Type B pancreatic cell (in vitro differentiated cells): ENCODE measurements around the gene RIT2. TPM values are rescaled to one million over a fixed set of nuclear protein-coding genes. Genes with fewer than 3 reads are reported as not detected.

Experiments
- DNase-seq: peaks from one replicate; pipeline ENCODE4 v3.0.0; 2021; ENCODE audit warnings: mixed read lengths; ENCODE audit not compliant: unreplicated experiment; ENCODE audit errors: extremely low spot score
- H3K27ac Mint-ChIP-seq: 2 replicates; pipeline ENCODE4 v1.8.0; 2021; ENCODE audit warnings: mild to moderate bottlenecking, mixed read lengths
- H3K27me3 Mint-ChIP-seq: 2 replicates; pipeline ENCODE4 v1.8.0; 2021; ENCODE audit warnings: mixed read lengths
- H3K36me3 Mint-ChIP-seq: 2 replicates; pipeline ENCODE4 v1.8.0; 2021; ENCODE audit warnings: mixed read lengths
- H3K4me1 Mint-ChIP-seq: one replicate; pipeline ENCODE4 v1.8.0; 2021; ENCODE audit warnings: mixed read lengths; ENCODE audit not compliant: unreplicated experiment
- H3K4me3 Mint-ChIP-seq: 2 replicates; pipeline ENCODE4 v1.8.0; 2021; ENCODE audit warnings: mild to moderate bottlenecking, mixed read lengths
- H3K9me3 Mint-ChIP-seq: 2 replicates; pipeline ENCODE4 v1.8.0; 2021; ENCODE audit warnings: mixed read lengths
- CTCF ChIP-seq: fragments of 200-600 bp; sonication (generic); conservative IDR thresholded peaks from 2 replicates; pipeline ENCODE4 v1.5.0; 2021; ENCODE audit warnings: antibody characterized with exemption, mild to moderate bottlenecking
- total RNA-seq: library from RNA; stranded (reverse); gene quantifications from 2 replicates; pipeline ENCODE4 v1.2.1, GENCODE V29; 2021; ENCODE audit warnings: low replicate concordance

RIT2 gene
- total RNA-seq, 1 donor from 2014 or later: not detected

- no peak for DNase-seq
- Mint-ChIP-seq H3K27ac (no peak overlapping the region), H3K4me1 (no peaks in the 10 kb centered on the region), H3K4me3 (no peak overlapping the region), H3K9me3 (no peaks in the 10 kb centered on the region), H3K27me3 (no peaks in the 10 kb centered on the region), H3K36me3 (no peaks in the 10 kb centered on the region)
- no peak for TF ChIP-seq CTCF
Measured at GRCh38 chr18:43022874-43023273, 92.6 kb downstream of the RIT2 start.

DNA sequence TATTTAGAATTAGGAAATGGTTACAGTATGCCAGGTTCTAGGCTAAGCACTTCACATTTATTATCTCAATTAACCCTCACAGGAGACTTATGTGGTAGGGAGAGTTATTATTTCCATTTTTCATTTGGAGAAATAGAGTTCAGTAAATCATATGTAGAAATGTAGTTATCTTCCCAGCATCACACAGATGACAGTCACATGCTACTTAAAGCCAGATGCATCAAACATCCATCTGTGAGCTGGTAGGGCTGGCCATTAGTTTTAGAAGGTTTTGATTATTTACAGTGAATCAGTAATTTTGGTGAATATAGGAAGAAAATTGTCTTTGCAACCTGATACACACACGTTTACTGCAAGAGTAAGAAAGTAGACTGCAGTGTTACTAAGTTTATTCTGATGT, 97.9 kb downstream of the RIT2 start:
- H3K27me3 Mint-ChIP-seq: no peaks in the 10 kb centered on the region
- H3K4me3 Mint-ChIP-seq: no peak overlapping the region
- no peaks in the 10 kb centered on the region for H3K36me3 Mint-ChIP-seq
- H3K4me1 Mint-ChIP-seq: no peaks in the 10 kb centered on the region
- no peak for DNase-seq
- no peak for TF ChIP-seq CTCF
- no peaks in the 10 kb centered on the region for H3K9me3 Mint-ChIP-seq
- H3K27ac Mint-ChIP-seq: no peak overlapping the region

- Mint-ChIP-seq H3K27me3 (no peaks in the 10 kb centered on the region), H3K4me1 (no peaks in the 10 kb centered on the region), H3K9me3 (no peaks in the 10 kb centered on the region), H3K27ac (no peak overlapping the region), H3K4me3 (no peak overlapping the region), H3K36me3 (no peaks in the 10 kb centered on the region)
- TF ChIP-seq CTCF: no peak
- DNase-seq: no peak
Measured at GRCh38 chr18:43013486-43013885, 102.0 kb downstream of the RIT2 start.

DNA sequence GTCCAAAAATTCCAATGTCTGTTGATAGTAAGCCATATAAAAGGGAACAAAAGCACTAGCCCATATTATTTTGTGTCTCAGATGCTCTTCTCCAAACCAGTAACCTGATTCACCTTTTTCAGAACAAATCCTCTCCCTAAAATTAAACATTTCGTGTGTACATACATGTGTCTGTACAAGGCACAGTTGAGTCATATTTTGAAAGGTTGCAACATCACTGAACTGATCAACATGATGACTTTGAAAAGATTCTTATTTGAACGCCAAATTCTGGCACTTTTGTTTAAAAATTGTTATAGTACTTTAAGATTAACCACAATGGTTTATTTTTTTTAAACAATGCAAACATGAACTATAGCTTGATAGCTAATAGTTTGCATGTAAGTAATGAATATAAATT, 102.5 kb downstream of the RIT2 start:
- Mint-ChIP-seq H3K4me1 (no peaks in the 10 kb centered on the region), H3K4me3 (no peak overlapping the region), H3K27ac (no peak overlapping the region), H3K9me3 (no peaks in the 10 kb centered on the region), H3K36me3 (no peaks in the 10 kb centered on the region), H3K27me3 (no peaks in the 10 kb centered on the region)
- TF ChIP-seq CTCF: no peak
- DNase-seq: no peak

DNA sequence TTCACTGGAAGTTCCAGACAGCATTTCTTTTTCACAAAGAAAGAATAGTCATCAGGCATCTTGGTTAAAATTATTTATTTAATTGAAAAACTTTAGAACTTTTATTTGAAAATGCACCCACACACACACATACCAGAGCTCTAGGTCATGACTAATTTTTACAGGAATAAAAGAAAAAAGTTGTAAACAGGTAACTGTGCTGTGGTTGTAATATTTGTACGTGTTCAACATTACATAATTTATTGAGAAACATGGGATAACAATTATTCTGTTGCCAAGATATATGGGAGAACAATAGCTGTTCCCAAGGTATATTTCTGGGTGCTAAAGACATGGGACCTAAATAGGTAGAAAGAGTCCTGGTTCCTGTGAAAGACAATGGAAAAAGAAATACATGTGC, 104.9 kb downstream of the RIT2 start:
- Mint-ChIP-seq H3K27ac (no peak overlapping the region), H3K4me3 (no peak overlapping the region), H3K9me3 (no peaks in the 10 kb centered on the region), H3K27me3 (no peaks in the 10 kb centered on the region), H3K4me1 (no peaks in the 10 kb centered on the region), H3K36me3 (no peaks in the 10 kb centered on the region)
- DNase-seq: no peak
- no peak for TF ChIP-seq CTCF

- H3K27ac Mint-ChIP-seq: no peak overlapping the region
- no peak for DNase-seq
Measured at GRCh38 chr18:43009674-43010073, 105.8 kb downstream of the RIT2 start.

More at GRCh38 chr18:43009674-43010073, 105.8 kb downstream of the RIT2 start:
- Mint-ChIP-seq H3K4me3 (no peak overlapping the region), H3K4me1 (peaks cover under 1% of the 10 kb centered on the region), H3K36me3 (no peaks in the 10 kb centered on the region), H3K9me3 (no peaks in the 10 kb centered on the region), H3K27me3 (no peaks in the 10 kb centered on the region)
- no peak for TF ChIP-seq CTCF
